ENCODE results near the gene PIPOX. TPM values are rescaled to one million over a fixed set of nuclear protein-coding genes. Genes with fewer than 3 reads are reported as not detected.

PIPOX gene
- total RNA-seq, 1 donor from 2014 or later, result 3.7 TPM

- peaks cover 71% of the 10 kb centered on the region for H3F3A ChIP-seq (ENCODE audit: low read depth)
- H3K36me3 ChIP-seq, result no peaks in the 10 kb centered on the region
- H3K4me2 ChIP-seq, result peak overlapping the region; percentile 71
- Mint-ChIP-seq H3K9me3 (peaks cover 3% of the 10 kb centered on the region), H3K4me1 (peaks cover 56% of the 10 kb centered on the region), H3K4me3 (peak overlapping the region; percentile 46), H3K27ac (peak overlapping the region; percentile 78), H3K27me3 (ENCODE audit: insufficient read depth, low read depth) (peaks cover 38% of the 10 kb centered on the region), H3K36me3 (no peaks in the 10 kb centered on the region)
- H3K27me3 ChIP-seq, result no peaks in the 10 kb centered on the region
- H2AFZ ChIP-seq (replicated peaks), result no peak overlapping the region
- no peak overlapping the region for H3K9ac ChIP-seq
- TF ChIP-seq EZH2 (IDR thresholded peaks at IDR 0.05), result no peak
- TF ChIP-seq CTCF (IDR thresholded peaks at IDR 0.05), result no peak
- TF ChIP-seq EZH2phosphoT487 (IDR thresholded peaks at IDR 0.05), result no peak
- no peaks in the 10 kb centered on the region for H4K20me1 ChIP-seq (ENCODE audit: low read depth)
- peak overlapping the region; percentile 54 for H3K27ac ChIP-seq
- no peaks in the 10 kb centered on the region for H3K9me3 ChIP-seq (ENCODE audit: low read depth)
- no peaks in the 10 kb centered on the region for H3K79me2 ChIP-seq (ENCODE audit: low read depth)
- no peak for DNase-seq (ENCODE audit: low spot score)
- H3K4me3 ChIP-seq, result no peak overlapping the region
- peaks cover 51% of the 10 kb centered on the region for H3K4me1 ChIP-seq
These were observed 789 bp upstream of the PIPOX start for GRCh38 chr17:29042026-29042678.

- Histone ChIP-seq H3K79me2 (ENCODE audit: low read depth) (no peaks in the 10 kb centered on the region), H3K4me3 (no peak overlapping the region), H3K9me3 (ENCODE audit: low read depth) (no peaks in the 10 kb centered on the region), H3F3A (ENCODE audit: low read depth) (peaks cover 63% of the 10 kb centered on the region), H2AFZ (replicated peaks) (peak overlapping the region; percentile 69), H3K36me3 (no peaks in the 10 kb centered on the region), H3K9ac (no peak overlapping the region), H3K4me2 (peak overlapping the region; percentile 71), H3K27me3 (no peaks in the 10 kb centered on the region), H3K27ac (no peak overlapping the region), H4K20me1 (ENCODE audit: low read depth) (no peaks in the 10 kb centered on the region), H3K4me1 (peaks cover 45% of the 10 kb centered on the region)
- H3K4me1 Mint-ChIP-seq, result peaks cover 70% of the 10 kb centered on the region
- H3K27ac Mint-ChIP-seq, result peak overlapping the region; percentile 27
- TF ChIP-seq CTCF (IDR thresholded peaks at IDR 0.05) (no peak), EZH2 (IDR thresholded peaks at IDR 0.05) (no peak), EZH2phosphoT487 (IDR thresholded peaks at IDR 0.05) (no peak)
- H3K36me3 Mint-ChIP-seq, result no peaks in the 10 kb centered on the region
- no peak for DNase-seq (ENCODE audit: low spot score)
- H3K4me3 Mint-ChIP-seq, result peak overlapping the region; percentile 24
- H3K27me3 Mint-ChIP-seq (ENCODE audit: insufficient read depth, low read depth), result peaks cover 47% of the 10 kb centered on the region
- H3K9me3 Mint-ChIP-seq, result peaks cover 3% of the 10 kb centered on the region
These were observed 701 bp downstream of the PIPOX start for GRCh38 chr17:29043539-29044145.

- Histone ChIP-seq H3K4me2 (no peak overlapping the region), H3K9me3 (ENCODE audit: low read depth) (no peaks in the 10 kb centered on the region), H3K4me1 (peaks cover 39% of the 10 kb centered on the region), H3K9ac (no peak overlapping the region), H3K36me3 (no peaks in the 10 kb centered on the region), H3K27me3 (no peaks in the 10 kb centered on the region), H4K20me1 (ENCODE audit: low read depth) (no peaks in the 10 kb centered on the region), H3K27ac (no peak overlapping the region), H3K79me2 (ENCODE audit: low read depth) (no peaks in the 10 kb centered on the region), H3F3A (ENCODE audit: low read depth) (peaks cover 52% of the 10 kb centered on the region), H2AFZ (replicated peaks) (no peak overlapping the region), H3K4me3 (no peak overlapping the region)
- DNase-seq (ENCODE audit: low spot score), result no peak
- H3K27me3 Mint-ChIP-seq (ENCODE audit: insufficient read depth, low read depth), result peaks cover 55% of the 10 kb centered on the region
- no peak overlapping the region for H3K27ac Mint-ChIP-seq
- H3K9me3 Mint-ChIP-seq, result peaks cover 3% of the 10 kb centered on the region
- peaks cover 81% of the 10 kb centered on the region for H3K4me1 Mint-ChIP-seq
- no peak overlapping the region for H3K4me3 Mint-ChIP-seq
- no peak for TF ChIP-seq EZH2 (IDR thresholded peaks at IDR 0.05)
- TF ChIP-seq CTCF (IDR thresholded peaks at IDR 0.05), result no peak
- TF ChIP-seq EZH2phosphoT487 (IDR thresholded peaks at IDR 0.05), result no peak
- H3K36me3 Mint-ChIP-seq, result no peaks in the 10 kb centered on the region
These were observed 2.1 kb downstream of the PIPOX start for GRCh38 chr17:29045026-29045425.
